Effector memory CD4-positive, alpha-beta T cell (primary cell): ENCODE results near the gene HSPA12A.

Source experiments
- DNase-seq, 3 donors: peaks; one replicate each; pipeline ENCODE4 v3.0.0-alpha.2; 2020
- H3K27ac ChIP-seq: 2 replicates; pipeline ENCODE4 v1.7.0; 2013; ENCODE audit warnings: mild to moderate bottlenecking, low read length, moderate library complexity; ENCODE audit not compliant: insufficient read depth, poor library complexity, severe bottlenecking
- H3K27me3 ChIP-seq: replicated peaks from 2 replicates; pipeline ENCODE4 v1.7.0; 2013; ENCODE audit warnings: mild to moderate bottlenecking, low read length; ENCODE audit not compliant: insufficient read depth, control insufficient read depth, poor library complexity, severe bottlenecking
- H3K36me3 ChIP-seq: 2 replicates; pipeline ENCODE4 v1.7.0; 2013; ENCODE audit warnings: mild to moderate bottlenecking, low read length, moderate library complexity; ENCODE audit not compliant: control insufficient read depth, insufficient read depth
- H3K4me1 ChIP-seq: 2 replicates; pipeline ENCODE4 v1.7.0; 2013; ENCODE audit warnings: low read length, mild to moderate bottlenecking; ENCODE audit not compliant: control insufficient read depth, insufficient read depth, poor library complexity, severe bottlenecking
- H3K4me3 ChIP-seq: 2 replicates; pipeline ENCODE4 v1.7.0; 2013; ENCODE audit warnings: low read length, low read depth, mild to moderate bottlenecking; ENCODE audit not compliant: insufficient read depth, poor library complexity, severe bottlenecking
- H3K9me3 ChIP-seq: 2 replicates; pipeline ENCODE4 v1.7.0; 2013; ENCODE audit warnings: mild to moderate bottlenecking, low read length, moderate library complexity; ENCODE audit not compliant: control insufficient read depth

HSPA12A gene

GRCh38 chr10:116760919-116761318 lies 18.6 kb upstream of the HSPA12A start:
- Histone ChIP-seq H3K36me3 (no peaks in the 10 kb centered on the region), H3K4me3 (no peak overlapping the region), H3K27me3 (no peaks in the 10 kb centered on the region), H3K27ac (no peak overlapping the region), H3K4me1 (no peaks in the 10 kb centered on the region), H3K9me3 (no peaks in the 10 kb centered on the region)
- no peak for DNase-seq

GRCh38 chr10:116757246-116757645 lies 14.9 kb upstream of the HSPA12A start:
- peaks cover 7% of the 10 kb centered on the region for H3K27me3 ChIP-seq
- H3K4me3 ChIP-seq = no peak overlapping the region
- no peaks in the 10 kb centered on the region for H3K4me1 ChIP-seq
- H3K27ac ChIP-seq = no peak overlapping the region
- H3K9me3 ChIP-seq = no peaks in the 10 kb centered on the region
- DNase-seq = no peak
- H3K36me3 ChIP-seq = no peaks in the 10 kb centered on the region

GRCh38 chr10:116756277-116756676 lies 13.9 kb upstream of the HSPA12A start:
- H3K4me3 ChIP-seq = no peak overlapping the region
- H3K9me3 ChIP-seq = no peaks in the 10 kb centered on the region
- H3K36me3 ChIP-seq = no peaks in the 10 kb centered on the region
- H3K27me3 ChIP-seq = peaks cover 7% of the 10 kb centered on the region
- no peak for DNase-seq
- no peaks in the 10 kb centered on the region for H3K4me1 ChIP-seq
- no peak overlapping the region for H3K27ac ChIP-seq

GRCh38 chr10:116753759-116754158 lies 11.4 kb upstream of the HSPA12A start:
- Histone ChIP-seq H3K27ac (no peak overlapping the region), H3K4me1 (no peaks in the 10 kb centered on the region), H3K27me3 (peaks cover 7% of the 10 kb centered on the region), H3K4me3 (no peak overlapping the region), H3K36me3 (no peaks in the 10 kb centered on the region), H3K9me3 (no peaks in the 10 kb centered on the region)
- DNase-seq = no peak

GRCh38 chr10:116752969-116753665 lies 10.8 kb upstream of the HSPA12A start:
- H3K27me3 ChIP-seq = peaks cover 7% of the 10 kb centered on the region
- no peak for DNase-seq
- no peaks in the 10 kb centered on the region for H3K4me1 ChIP-seq

GRCh38 chr10:116752563-116752962 lies 10.2 kb upstream of the HSPA12A start:
- Histone ChIP-seq H3K4me3 (no peak overlapping the region), H3K4me1 (no peaks in the 10 kb centered on the region), H3K27ac (no peak overlapping the region), H3K27me3 (peaks cover 7% of the 10 kb centered on the region), H3K36me3 (no peaks in the 10 kb centered on the region), H3K9me3 (no peaks in the 10 kb centered on the region)
- DNase-seq = no peak

More at GRCh38 chr10:116752969-116753665, 10.8 kb upstream of the HSPA12A start:
- no peaks in the 10 kb centered on the region for H3K36me3 ChIP-seq
- H3K27ac ChIP-seq = no peak overlapping the region
- H3K9me3 ChIP-seq = no peaks in the 10 kb centered on the region
- no peak overlapping the region for H3K4me3 ChIP-seq

GRCh38 chr10:116748471-116748870 lies 6.1 kb upstream of the HSPA12A start:
- no peak for DNase-seq
- Histone ChIP-seq H3K36me3 (no peaks in the 10 kb centered on the region), H3K9me3 (no peaks in the 10 kb centered on the region), H3K27me3 (peaks cover 6% of the 10 kb centered on the region), H3K4me3 (no peak overlapping the region), H3K4me1 (no peaks in the 10 kb centered on the region), H3K27ac (no peak overlapping the region)

- no peaks in the 10 kb centered on the region for H3K9me3 ChIP-seq
- DNase-seq = no peak
- H3K27me3 ChIP-seq = peaks cover 9% of the 10 kb centered on the region
- no peaks in the 10 kb centered on the region for H3K36me3 ChIP-seq
- H3K4me1 ChIP-seq = peaks cover under 1% of the 10 kb centered on the region
- H3K27ac ChIP-seq = no peak overlapping the region
- H3K4me3 ChIP-seq = no peak overlapping the region
Observed at GRCh38 chr10:116748041-116748440, 5.7 kb upstream of the HSPA12A start.

GRCh38 chr10:116747325-116747724 lies 5.0 kb upstream of the HSPA12A start:
- H3K27ac ChIP-seq = no peak overlapping the region
- H3K4me3 ChIP-seq = no peak overlapping the region
- H3K9me3 ChIP-seq = no peaks in the 10 kb centered on the region
- peaks cover 4% of the 10 kb centered on the region for H3K4me1 ChIP-seq
- no peaks in the 10 kb centered on the region for H3K36me3 ChIP-seq
- no peak for DNase-seq
- H3K27me3 ChIP-seq = peaks cover 14% of the 10 kb centered on the region

GRCh38 chr10:116744885-116745284 lies 2.5 kb upstream of the HSPA12A start:
- Histone ChIP-seq H3K4me3 (no peak overlapping the region), H3K4me1 (peaks cover 13% of the 10 kb centered on the region), H3K27ac (no peak overlapping the region), H3K27me3 (peaks cover 29% of the 10 kb centered on the region), H3K9me3 (no peaks in the 10 kb centered on the region), H3K36me3 (no peaks in the 10 kb centered on the region)
- no peak for DNase-seq
